Superior temporal gyrus (tissue), 1 donor: ENCODE measurements around the gene RAB4B.
"Not testable (repeated sequence)": the region's sequence is repeated elsewhere in the genome, so short reads cannot be mapped to it uniquely, and the experiment has no call there.

ENCODE experiments used
- DNase-seq: peaks from one replicate; pipeline ENCODE4 v3.0.0-alpha.2; 2016; ENCODE audit errors: extremely low spot score

RAB4B gene

GRCh38 chr19:40777937-40778705, at the start of gene RAB4B:
Gene RAB4B, plus strand, starts transcription at chr19:40778247. Its CDS starts 129 bp downstream, at chr19:40778376.
- peak; percentile 99 for DNase-seq

- not testable (repeated sequence) for DNase-seq
Measured at GRCh38 chr19:40730065-40730464, 48.0 kb upstream of the RAB4B start.

- not testable (repeated sequence) for DNase-seq
Measured at GRCh38 chr19:40732304-40732703, 45.7 kb upstream of the RAB4B start.

GRCh38 chr19:40733149-40733548, 44.9 kb upstream of the RAB4B start:
- DNase-seq, result no peak

GRCh38 chr19:40735013-40735771, 42.9 kb upstream of the RAB4B start:
- DNase-seq, result no peak

GRCh38 chr19:40736661-40737060, 41.4 kb upstream of the RAB4B start:
- no peak for DNase-seq

- DNase-seq, result no peak
Measured at GRCh38 chr19:40737102-40737644, 40.9 kb upstream of the RAB4B start.

GRCh38 chr19:40739030-40739839, 38.8 kb upstream of the RAB4B start:
- no peak for DNase-seq

- DNase-seq, result no peak
Measured at GRCh38 chr19:40739871-40740703, 38.0 kb upstream of the RAB4B start.

GRCh38 chr19:40740747-40741146, 37.3 kb upstream of the RAB4B start:
- peak; percentile 70 for DNase-seq

- no peak for DNase-seq
Measured at GRCh38 chr19:40741527-40742390, 36.3 kb upstream of the RAB4B start.

GRCh38 chr19:40742477-40742876, 35.6 kb upstream of the RAB4B start:
- no peak for DNase-seq

- no peak for DNase-seq
Measured at GRCh38 chr19:40742886-40743285, 35.2 kb upstream of the RAB4B start.

GRCh38 chr19:40743926-40744325, 34.1 kb upstream of the RAB4B start:
- DNase-seq, result no peak

- no peak for DNase-seq
Measured at GRCh38 chr19:40744554-40745401, 33.3 kb upstream of the RAB4B start.

- no peak for DNase-seq
Measured at GRCh38 chr19:40745402-40745780, 32.7 kb upstream of the RAB4B start.

- DNase-seq, result no peak
Measured at GRCh38 chr19:40747536-40747935, 30.5 kb upstream of the RAB4B start.

- DNase-seq, result peak; percentile 100
Measured at GRCh38 chr19:40750058-40750873, 27.8 kb upstream of the RAB4B start, which contains the start of gene ACTMAP. Gene ACTMAP, minus strand, starts transcription at chr19:40750477. Its CDS starts 674 bp downstream, at chr19:40749803.
